ENCODE measurements around the gene TMEM129.

GRCh38 chr4:1690698-1691097 is 30.4 kb downstream of the TMEM129 start:
- no peak for TF ChIP-seq POLR2A (IDR thresholded peaks at IDR 0.05)
- TF ChIP-seq, protein P1, sequence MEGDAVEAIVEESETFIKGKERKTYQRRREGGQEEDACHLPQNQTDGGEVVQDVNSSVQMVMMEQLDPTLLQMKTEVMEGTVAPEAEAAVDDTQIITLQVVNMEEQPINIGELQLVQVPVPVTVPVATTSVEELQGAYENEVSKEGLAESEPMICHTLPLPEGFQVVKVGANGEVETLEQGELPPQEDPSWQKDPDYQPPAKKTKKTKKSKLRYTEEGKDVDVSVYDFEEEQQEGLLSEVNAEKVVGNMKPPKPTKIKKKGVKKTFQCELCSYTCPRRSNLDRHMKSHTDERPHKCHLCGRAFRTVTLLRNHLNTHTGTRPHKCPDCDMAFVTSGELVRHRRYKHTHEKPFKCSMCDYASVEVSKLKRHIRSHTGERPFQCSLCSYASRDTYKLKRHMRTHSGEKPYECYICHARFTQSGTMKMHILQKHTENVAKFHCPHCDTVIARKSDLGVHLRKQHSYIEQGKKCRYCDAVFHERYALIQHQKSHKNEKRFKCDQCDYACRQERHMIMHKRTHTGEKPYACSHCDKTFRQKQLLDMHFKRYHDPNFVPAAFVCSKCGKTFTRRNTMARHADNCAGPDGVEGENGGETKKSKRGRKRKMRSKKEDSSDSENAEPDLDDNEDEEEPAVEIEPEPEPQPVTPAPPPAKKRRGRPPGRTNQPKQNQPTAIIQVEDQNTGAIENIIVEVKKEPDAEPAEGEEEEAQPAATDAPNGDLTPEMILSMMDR (IDR thresholded peaks at IDR 0.05) = no peak
